GM21529 (cell line): ENCODE data around the gene BGN.

Experiments used
- ATAC-seq: cut with Tn5 transposase; IDR thresholded peaks from one replicate; pipeline ENCODE4 v1.9.1; 2021; ENCODE audit not compliant: unreplicated experiment

Gene BGN

GRCh38 chrX:153481043-153481442 lies 13.7 kb upstream of the BGN start:
- ATAC-seq, result no peak

GRCh38 chrX:153482376-153483015 lies 12.3 kb upstream of the BGN start:
- ATAC-seq, result no peak

GRCh38 chrX:153485396-153486080 lies 9.2 kb upstream of the BGN start:
- no peak for ATAC-seq

- no peak for ATAC-seq
These were observed 8.6 kb upstream of the BGN start for GRCh38 chrX:153486171-153486570.

- ATAC-seq, result no peak
These were observed 7.1 kb upstream of the BGN start for GRCh38 chrX:153487590-153488071.

GRCh38 chrX:153488231-153488914 lies 6.4 kb upstream of the BGN start:
- ATAC-seq, result no peak

GRCh38 chrX:153490217-153490930 lies 4.4 kb upstream of the BGN start:
- no peak for ATAC-seq

GRCh38 chrX:153491351-153491914 lies 3.3 kb upstream of the BGN start:
- no peak for ATAC-seq

GRCh38 chrX:153491918-153492317 lies 2.9 kb upstream of the BGN start:
- ATAC-seq, result no peak

GRCh38 chrX:153492543-153492942 lies 2.2 kb upstream of the BGN start:
- ATAC-seq, result no peak

- no peak for ATAC-seq
These were observed 1.7 kb upstream of the BGN start for GRCh38 chrX:153493085-153493484.

GRCh38 chrX:153494061-153494460 lies 719 bp upstream of the BGN start:
- ATAC-seq, result no peak

GRCh38 chrX:153495362-153495751 lies 577 bp downstream of the BGN start:
- ATAC-seq, result no peak

- no peak for ATAC-seq
These were observed 1.3 kb downstream of the BGN start for GRCh38 chrX:153495903-153496589.

- ATAC-seq, result no peak
These were observed 1.8 kb downstream of the BGN start for GRCh38 chrX:153496590-153496959.

GRCh38 chrX:153498453-153498852 lies 3.7 kb downstream of the BGN start:
- no peak for ATAC-seq

GRCh38 chrX:153499341-153499740 lies 4.6 kb downstream of the BGN start:
- ATAC-seq, result no peak

GRCh38 chrX:153499876-153500275 lies 5.1 kb downstream of the BGN start:
- ATAC-seq, result no peak

GRCh38 chrX:153500676-153501280 lies 6.0 kb downstream of the BGN start:
- no peak for ATAC-seq

GRCh38 chrX:153501530-153501929 lies 6.8 kb downstream of the BGN start:
- no peak for ATAC-seq
